ENCODE measurements around the gene ASXL3.

Gene ASXL3

GRCh38 chr18:33600846-33601245 is 22.8 kb downstream of the ASXL3 start:
- Mint-ChIP-seq H3K36me3 (no peaks in the 10 kb centered on the region), H3K4me3 (no peak overlapping the region), H3K9me3 (peaks cover 4% of the 10 kb centered on the region), H3K27me3 (no peaks in the 10 kb centered on the region), H3K27ac (no peak overlapping the region), H3K4me1 (no peaks in the 10 kb centered on the region)
- ATAC-seq (ENCODE audit: low read depth) (no peak), DNase-seq (ENCODE audit: low spot score in 2 of 2) (no peak)

GRCh38 chr18:33603454-33603853 is 25.4 kb downstream of the ASXL3 start:
- no peak for DNase-seq (ENCODE audit: low spot score in 2 of 2)
- no peaks in the 10 kb centered on the region for H3K36me3 Mint-ChIP-seq
- no peaks in the 10 kb centered on the region for H3K27me3 Mint-ChIP-seq
- no peak overlapping the region for H3K4me3 Mint-ChIP-seq
- H3K9me3 Mint-ChIP-seq: peaks cover 10% of the 10 kb centered on the region
- H3K4me1 Mint-ChIP-seq: no peaks in the 10 kb centered on the region
- no peak for ATAC-seq (ENCODE audit: low read depth)
- no peak overlapping the region for H3K27ac Mint-ChIP-seq

GRCh38 chr18:33605250-33605649 is 27.2 kb downstream of the ASXL3 start:
- no peak overlapping the region for H3K4me3 Mint-ChIP-seq
- H3K36me3 Mint-ChIP-seq: no peaks in the 10 kb centered on the region
- ATAC-seq (ENCODE audit: low read depth) (no peak), DNase-seq (ENCODE audit: low spot score in 2 of 2) (no peak)
- H3K4me1 Mint-ChIP-seq: no peaks in the 10 kb centered on the region
- peaks cover 10% of the 10 kb centered on the region for H3K9me3 Mint-ChIP-seq
- no peak overlapping the region for H3K27ac Mint-ChIP-seq
- H3K27me3 Mint-ChIP-seq: no peaks in the 10 kb centered on the region

- Mint-ChIP-seq H3K9me3 (peaks cover 10% of the 10 kb centered on the region), H3K27ac (no peak overlapping the region), H3K27me3 (no peaks in the 10 kb centered on the region), H3K36me3 (no peaks in the 10 kb centered on the region), H3K4me3 (no peak overlapping the region), H3K4me1 (no peaks in the 10 kb centered on the region)
- ATAC-seq (ENCODE audit: low read depth) (no peak), DNase-seq (ENCODE audit: low spot score in 2 of 2) (no peak)
These were observed 28.6 kb downstream of the ASXL3 start for GRCh38 chr18:33606621-33607020.

- Mint-ChIP-seq H3K27me3 (no peaks in the 10 kb centered on the region), H3K4me3 (no peak overlapping the region), H3K4me1 (no peaks in the 10 kb centered on the region), H3K36me3 (no peaks in the 10 kb centered on the region), H3K9me3 (peaks cover 2% of the 10 kb centered on the region), H3K27ac (no peak overlapping the region)
- DNase-seq (ENCODE audit: low spot score in 2 of 2): no peak
- no peak for ATAC-seq (ENCODE audit: low read depth)
These were observed 33.6 kb downstream of the ASXL3 start for GRCh38 chr18:33611525-33612135.

- Mint-ChIP-seq H3K36me3 (no peaks in the 10 kb centered on the region), H3K27me3 (no peaks in the 10 kb centered on the region), H3K9me3 (no peaks in the 10 kb centered on the region), H3K4me1 (no peaks in the 10 kb centered on the region), H3K27ac (no peak overlapping the region), H3K4me3 (no peak overlapping the region)
- DNase-seq (ENCODE audit: low spot score in 2 of 2): no peak
- ATAC-seq (ENCODE audit: low read depth): no peak
These were observed 34.6 kb downstream of the ASXL3 start for GRCh38 chr18:33612632-33613031.

- Mint-ChIP-seq H3K4me1 (no peaks in the 10 kb centered on the region), H3K9me3 (no peaks in the 10 kb centered on the region), H3K36me3 (no peaks in the 10 kb centered on the region), H3K27ac (no peak overlapping the region), H3K4me3 (no peak overlapping the region), H3K27me3 (no peaks in the 10 kb centered on the region)
- no peak for ATAC-seq (ENCODE audit: low read depth)
- DNase-seq (ENCODE audit: low spot score in 2 of 2): no peak
These were observed 38.5 kb downstream of the ASXL3 start for GRCh38 chr18:33616556-33616955.

- no peaks in the 10 kb centered on the region for H3K27me3 Mint-ChIP-seq
These were observed 49.1 kb downstream of the ASXL3 start for GRCh38 chr18:33627114-33627513.

GRCh38 chr18:33630476-33630875 is 52.5 kb downstream of the ASXL3 start:
- Mint-ChIP-seq H3K36me3 (no peaks in the 10 kb centered on the region), H3K4me1 (no peaks in the 10 kb centered on the region), H3K27me3 (no peaks in the 10 kb centered on the region), H3K4me3 (no peak overlapping the region), H3K27ac (no peak overlapping the region), H3K9me3 (no peaks in the 10 kb centered on the region)
- DNase-seq (ENCODE audit: low spot score in 2 of 2) (no peak), ATAC-seq (ENCODE audit: low read depth) (no peak)

More at GRCh38 chr18:33627114-33627513, 49.1 kb downstream of the ASXL3 start:
- Mint-ChIP-seq H3K36me3 (no peaks in the 10 kb centered on the region), H3K9me3 (no peaks in the 10 kb centered on the region), H3K27ac (no peak overlapping the region), H3K4me3 (no peak overlapping the region), H3K4me1 (no peaks in the 10 kb centered on the region)
- DNase-seq (ENCODE audit: low spot score in 2 of 2) (no peak), ATAC-seq (ENCODE audit: low read depth) (no peak)

- Mint-ChIP-seq H3K9me3 (peaks cover 1% of the 10 kb centered on the region), H3K27ac (no peak overlapping the region), H3K36me3 (no peaks in the 10 kb centered on the region), H3K4me3 (no peak overlapping the region), H3K4me1 (no peaks in the 10 kb centered on the region), H3K27me3 (no peaks in the 10 kb centered on the region)
- DNase-seq (ENCODE audit: low spot score in 2 of 2): no peak
- no peak for ATAC-seq (ENCODE audit: low read depth)
These were observed 63.1 kb downstream of the ASXL3 start for GRCh38 chr18:33641141-33641540.

- no peak for ATAC-seq (ENCODE audit: low read depth)
These were observed 66.5 kb downstream of the ASXL3 start for GRCh38 chr18:33644494-33644893.

GRCh38 chr18:33647365-33647764 is 69.3 kb downstream of the ASXL3 start:
- H3K27ac Mint-ChIP-seq: no peak overlapping the region
- no peaks in the 10 kb centered on the region for H3K9me3 Mint-ChIP-seq
- no peaks in the 10 kb centered on the region for H3K36me3 Mint-ChIP-seq
- no peak for ATAC-seq (ENCODE audit: low read depth)
- DNase-seq (ENCODE audit: low spot score in 2 of 2): no peak
- no peak overlapping the region for H3K4me3 Mint-ChIP-seq
- no peaks in the 10 kb centered on the region for H3K27me3 Mint-ChIP-seq
- no peaks in the 10 kb centered on the region for H3K4me1 Mint-ChIP-seq

More at GRCh38 chr18:33644494-33644893, 66.5 kb downstream of the ASXL3 start:
- Mint-ChIP-seq H3K27ac (no peak overlapping the region), H3K4me3 (no peak overlapping the region), H3K4me1 (no peaks in the 10 kb centered on the region), H3K36me3 (no peaks in the 10 kb centered on the region), H3K9me3 (no peaks in the 10 kb centered on the region), H3K27me3 (no peaks in the 10 kb centered on the region)
- DNase-seq (ENCODE audit: low spot score in 2 of 2): no peak

GRCh38 chr18:33652635-33653034 is 74.6 kb downstream of the ASXL3 start:
- Mint-ChIP-seq H3K4me1 (no peaks in the 10 kb centered on the region), H3K27ac (no peak overlapping the region), H3K27me3 (no peaks in the 10 kb centered on the region), H3K9me3 (no peaks in the 10 kb centered on the region), H3K4me3 (no peak overlapping the region), H3K36me3 (no peaks in the 10 kb centered on the region)
- ATAC-seq (ENCODE audit: low read depth) (no peak), DNase-seq (ENCODE audit: low spot score in 2 of 2) (no peak)

- Mint-ChIP-seq H3K9me3 (no peaks in the 10 kb centered on the region), H3K4me1 (no peaks in the 10 kb centered on the region), H3K27me3 (no peaks in the 10 kb centered on the region), H3K27ac (no peak overlapping the region), H3K36me3 (no peaks in the 10 kb centered on the region), H3K4me3 (no peak overlapping the region)
- DNase-seq (ENCODE audit: low spot score in 2 of 2) (no peak), ATAC-seq (ENCODE audit: low read depth) (no peak)
These were observed 75.2 kb downstream of the ASXL3 start for GRCh38 chr18:33653231-33653630.

- Mint-ChIP-seq H3K27me3 (no peaks in the 10 kb centered on the region), H3K9me3 (peaks cover 1% of the 10 kb centered on the region), H3K27ac (no peak overlapping the region), H3K4me1 (no peaks in the 10 kb centered on the region), H3K4me3 (no peak overlapping the region), H3K36me3 (no peaks in the 10 kb centered on the region)
- ATAC-seq (ENCODE audit: low read depth): no peak
- no peak for DNase-seq (ENCODE audit: low spot score in 2 of 2)
These were observed 79.0 kb downstream of the ASXL3 start for GRCh38 chr18:33656889-33657448.
